Activated CD4-positive, CD25-positive, alpha-beta regulatory T cell (primary cell): ENCODE data around the gene PITPNM1.
A peak's percentile ranks its signal among the peaks of the same experiment; 100 is the strongest.
"Not testable (repeated sequence)": the region's sequence is repeated elsewhere in the genome, so short reads cannot be mapped to it uniquely, and the experiment has no call there.

ENCODE experiments used
- DNase-seq, 4 experiments: peaks; one replicate each; lab custom pipeline; 2025; lab: John Stamatoyannopoulos, UW

Gene PITPNM1

DNA sequence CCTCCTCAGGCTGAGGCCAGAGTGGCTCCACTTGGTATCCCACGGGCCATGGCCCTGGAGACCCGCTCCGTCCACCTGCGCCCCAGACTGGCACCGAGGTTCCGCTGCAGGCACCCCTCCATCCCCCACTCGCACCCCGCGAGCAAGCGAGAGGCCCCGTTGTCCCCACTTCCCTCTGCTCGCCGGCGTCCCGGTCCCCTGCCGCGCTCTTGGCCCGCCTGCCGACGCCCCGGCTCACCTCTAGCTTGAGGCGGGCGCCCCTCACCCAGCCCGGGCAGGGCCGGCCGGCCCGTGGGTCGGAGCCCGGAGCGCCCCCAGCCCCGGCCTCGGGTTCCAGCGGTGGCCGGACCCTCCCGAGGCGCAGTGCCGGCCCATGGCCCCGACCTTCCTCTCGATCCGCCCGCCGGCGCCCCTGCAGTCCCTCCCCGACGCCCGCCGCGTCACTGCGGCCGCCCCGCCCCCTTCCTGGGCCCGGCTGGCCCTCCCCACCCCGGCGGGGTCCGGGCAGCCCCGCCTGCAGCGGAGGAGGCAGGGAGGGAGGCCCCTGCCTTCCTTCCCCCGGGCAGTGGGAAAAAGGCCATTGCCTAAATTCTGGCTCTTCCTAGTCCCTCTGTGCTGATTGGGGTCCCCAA is at the start of gene PITPNM1:
PITPNM1 (minus strand) TSS at position 414 of the 632 bp plus-strand sequence. CDS start 1,183 bp downstream, outside the sequence.
- peak; percentile 35 to 60 (median 50) for DNase-seq

GRCh38 chr11:67551697-67552096 is 46.5 kb upstream of the PITPNM1 start:
- DNase-seq = not testable (repeated sequence)

- DNase-seq = no peak
Measured at GRCh38 chr11:67551127-67551526, 46.0 kb upstream of the PITPNM1 start.

- DNase-seq = no peak
Measured at GRCh38 chr11:67548555-67549110, 43.5 kb upstream of the PITPNM1 start.

- not testable (repeated sequence) for DNase-seq
Measured at GRCh38 chr11:67548112-67548511, 42.9 kb upstream of the PITPNM1 start.

DNA sequence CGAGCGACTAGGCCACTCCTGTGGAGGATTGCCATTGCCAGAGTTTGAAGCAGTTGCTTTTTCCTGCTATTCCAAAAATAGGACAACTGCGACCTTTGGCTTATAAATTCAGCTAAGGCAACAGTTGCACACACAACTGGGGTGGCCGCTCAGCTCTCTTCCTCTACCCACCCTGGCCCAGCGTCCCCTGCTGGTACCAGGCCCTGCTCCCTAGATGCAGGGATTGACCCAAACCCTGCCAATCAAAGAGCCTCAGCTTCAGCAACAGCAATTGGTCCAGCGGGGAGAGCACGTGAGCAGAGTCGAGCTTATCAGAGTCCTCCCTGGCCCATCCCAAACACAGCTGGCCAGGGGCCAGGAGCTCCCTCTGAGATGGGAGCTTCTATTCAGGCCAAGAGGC is 40.1 kb upstream of the PITPNM1 start:
- no peak for DNase-seq

DNA sequence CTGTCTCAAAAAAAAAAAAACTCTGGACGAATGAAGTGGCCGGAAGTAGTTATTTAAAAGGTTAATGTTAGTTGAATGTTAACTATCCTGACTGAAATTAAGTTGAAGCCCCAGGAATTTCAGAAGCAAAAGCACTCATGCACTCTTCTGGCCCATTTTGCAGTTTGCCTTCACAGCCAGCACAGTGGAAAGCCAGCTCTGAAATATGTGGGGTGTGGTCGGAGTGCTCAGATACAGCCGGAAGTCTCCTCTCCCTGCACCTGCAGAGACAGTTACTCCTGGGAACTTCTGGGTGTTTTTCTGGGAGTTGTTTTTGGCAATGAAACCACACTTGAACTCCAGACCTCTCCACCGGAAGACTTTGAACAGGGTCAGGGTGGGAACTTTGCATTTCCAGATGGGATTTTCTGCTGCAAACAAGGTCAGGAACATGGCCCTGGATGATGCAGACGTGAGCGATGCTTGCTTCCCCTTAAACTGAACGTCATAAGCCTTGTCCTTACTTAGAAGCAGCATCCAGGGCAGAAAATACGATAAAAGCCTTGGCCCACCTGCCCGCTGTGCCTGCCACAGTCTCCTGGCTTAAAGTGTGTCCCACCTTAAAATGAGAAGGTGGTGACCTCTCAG is 39.6 kb upstream of the PITPNM1 start:
- no peak for DNase-seq

GRCh38 chr11:67543585-67543984 is 38.4 kb upstream of the PITPNM1 start:
- DNase-seq = no peak

GRCh38 chr11:67542971-67543370 is 37.8 kb upstream of the PITPNM1 start:
- no peak for DNase-seq

DNA sequence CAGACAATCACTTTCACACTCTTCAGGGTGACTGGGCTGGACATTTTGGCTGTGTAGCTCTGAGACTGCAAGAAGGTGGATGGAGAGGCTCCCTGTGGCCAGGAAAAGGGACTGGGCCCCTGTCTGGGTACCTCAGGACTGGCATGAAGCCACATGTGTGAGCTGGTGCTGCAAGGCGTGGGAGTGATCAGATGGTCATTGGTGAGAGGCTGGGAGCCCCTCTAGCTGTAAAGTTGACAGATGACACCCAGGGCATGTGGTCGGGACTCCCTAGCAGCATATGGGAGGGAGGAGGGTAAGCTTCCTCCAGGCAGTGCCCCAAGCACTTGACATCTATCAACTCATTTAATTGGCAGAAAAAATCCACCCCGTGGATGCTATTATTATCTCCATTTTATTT is 37.0 kb upstream of the PITPNM1 start:
- DNase-seq = no peak

DNA sequence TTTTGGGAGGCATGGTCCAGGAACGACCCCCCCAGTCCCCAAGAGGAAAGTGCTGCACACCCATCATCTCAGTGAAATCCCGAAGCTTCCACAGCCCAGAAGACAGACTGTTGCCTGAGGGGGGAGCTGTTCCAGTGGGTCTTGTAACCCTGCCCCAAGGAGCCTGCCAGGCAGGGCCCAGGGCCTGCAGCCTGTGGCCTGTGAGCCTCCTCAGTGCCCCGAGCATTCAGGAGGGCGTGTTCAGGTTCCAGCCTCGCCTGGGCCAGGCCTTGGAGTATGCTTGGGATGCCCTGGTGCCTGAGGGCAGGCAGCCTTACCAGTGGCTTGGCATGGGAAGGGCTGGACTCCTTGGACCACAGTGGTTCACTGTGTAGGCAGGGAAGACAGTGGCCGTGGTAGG is 36.0 kb upstream of the PITPNM1 start:
- DNase-seq = no peak

DNA sequence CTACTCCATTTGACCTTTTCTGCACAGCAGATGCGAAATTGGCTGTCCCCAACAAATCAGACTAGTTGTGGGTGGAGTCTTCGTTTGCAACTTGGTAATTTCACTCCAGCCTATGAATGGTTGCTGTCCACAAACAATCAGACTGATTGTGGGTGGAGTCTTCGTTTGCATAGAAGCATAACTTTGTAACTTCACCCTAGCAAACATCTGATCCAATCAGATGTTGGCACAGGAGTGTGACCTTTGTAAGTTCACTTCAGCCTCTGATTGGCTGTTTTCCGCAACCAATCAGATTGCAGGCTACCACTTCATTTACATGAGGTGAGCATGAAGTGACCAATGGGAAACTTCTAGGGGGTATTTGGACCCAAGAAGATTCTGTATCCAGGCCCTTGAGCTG is 34.4 kb upstream of the PITPNM1 start:
- DNase-seq = no peak

GRCh38 chr11:67538823-67539505 is 33.8 kb upstream of the PITPNM1 start:
- DNase-seq = no peak

- DNase-seq = no peak
Measured at GRCh38 chr11:67538306-67538705, 33.1 kb upstream of the PITPNM1 start.

DNA sequence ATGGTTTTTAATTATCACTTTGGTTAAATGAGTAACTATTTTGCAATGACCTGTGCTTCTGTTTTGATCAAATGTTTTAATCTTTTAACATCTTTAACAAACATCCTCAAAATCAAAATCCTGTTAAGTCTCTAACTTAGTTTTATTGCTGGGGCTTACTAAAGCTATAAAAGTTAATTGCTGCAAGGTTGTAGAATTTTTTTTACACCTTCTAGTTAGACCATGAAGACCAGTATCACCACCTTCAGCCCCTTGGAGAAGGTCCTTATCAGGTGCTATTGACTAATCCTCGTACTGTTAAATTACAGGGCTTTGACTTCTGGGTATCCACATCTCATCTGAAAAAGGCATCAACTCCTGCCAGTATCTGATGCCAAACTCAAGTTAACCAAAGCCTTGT is 30.4 kb upstream of the PITPNM1 start:
- DNase-seq = no peak

DNA sequence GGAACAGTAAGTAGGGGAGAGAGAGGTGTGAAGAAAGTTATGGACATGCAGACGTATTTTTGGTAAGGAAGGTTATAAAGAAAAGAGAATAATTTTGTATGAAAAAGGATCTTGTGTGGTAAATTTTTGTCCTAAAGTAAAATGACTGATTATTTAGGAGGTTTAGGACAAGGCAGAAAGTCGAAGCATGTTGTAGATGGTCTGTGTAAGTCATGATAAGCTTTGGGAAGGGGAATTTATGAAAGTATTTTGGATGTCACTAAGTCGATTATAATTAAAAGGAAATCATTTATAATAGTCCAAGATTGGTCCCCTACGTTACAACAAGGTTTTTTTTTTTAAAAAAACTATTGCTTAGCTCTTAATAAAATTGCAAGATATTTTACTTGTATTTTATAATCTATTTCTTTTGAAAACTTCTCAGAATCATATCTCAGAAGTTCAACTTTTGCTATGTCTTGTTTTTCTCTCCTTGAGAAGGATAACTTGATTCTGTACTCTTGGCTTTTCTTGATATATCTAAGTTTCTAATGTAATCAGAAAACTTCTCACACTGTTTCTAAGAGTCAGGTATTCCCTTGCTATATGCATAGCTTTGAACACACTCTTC is 29.0 kb upstream of the PITPNM1 start:
- no peak for DNase-seq

GRCh38 chr11:67532889-67533288 is 27.7 kb upstream of the PITPNM1 start:
- no peak for DNase-seq

- DNase-seq = no peak
Measured at GRCh38 chr11:67530282-67530592, 25.1 kb upstream of the PITPNM1 start.

DNA sequence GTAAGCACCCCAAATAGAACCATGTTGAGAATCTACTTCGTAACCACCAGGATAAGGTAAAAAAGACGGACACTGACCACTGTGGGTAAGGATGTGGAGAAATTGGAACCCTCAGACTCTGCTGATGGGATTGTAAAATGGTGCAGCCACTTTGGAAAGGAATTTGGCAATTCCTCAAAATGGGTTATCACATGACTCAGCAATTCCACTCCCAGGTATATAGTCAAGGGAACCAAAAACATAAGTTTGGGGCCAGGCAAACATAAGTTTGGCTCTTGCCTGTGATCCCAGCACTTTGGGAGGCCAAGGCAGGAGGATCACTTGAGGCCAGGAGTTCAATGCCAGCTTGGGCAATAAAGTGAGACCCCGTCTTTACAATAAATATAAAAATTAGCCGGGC is 23.2 kb upstream of the PITPNM1 start:
- DNase-seq = no peak

DNA sequence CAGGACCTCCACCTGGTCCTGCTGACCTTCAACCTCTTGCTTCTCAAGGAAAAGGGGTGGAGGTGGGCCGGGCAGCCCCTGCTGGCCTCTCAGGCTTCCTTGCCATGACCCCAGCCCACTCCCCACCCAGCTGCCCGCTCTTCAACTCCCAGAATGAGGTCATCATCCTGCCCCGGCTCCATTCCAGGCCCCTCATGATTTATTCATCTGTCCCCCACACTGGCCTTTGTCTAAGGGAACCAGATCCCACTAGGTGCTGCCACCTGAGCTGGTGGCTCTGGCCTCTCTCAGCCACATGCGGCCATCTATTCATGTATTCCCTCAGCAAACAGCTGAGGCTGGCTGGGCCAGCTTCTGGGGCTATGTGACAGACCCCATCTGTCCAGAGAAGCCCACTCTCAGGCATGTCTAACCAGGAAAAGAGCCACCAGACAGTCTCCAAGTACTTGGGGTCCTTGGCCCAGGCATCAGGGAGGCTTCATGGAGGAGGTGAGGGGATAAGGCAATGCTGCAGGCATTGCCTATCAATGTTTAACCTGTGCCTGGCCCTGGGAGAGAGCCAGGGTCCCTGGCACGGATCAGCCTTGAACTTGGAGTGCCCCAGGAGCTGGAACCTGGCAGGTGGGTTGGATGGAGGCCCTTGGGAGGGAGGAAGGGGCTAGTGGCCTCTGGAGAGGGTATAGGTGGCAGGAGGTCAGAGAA is 20.3 kb upstream of the PITPNM1 start:
- no peak for DNase-seq

DNA sequence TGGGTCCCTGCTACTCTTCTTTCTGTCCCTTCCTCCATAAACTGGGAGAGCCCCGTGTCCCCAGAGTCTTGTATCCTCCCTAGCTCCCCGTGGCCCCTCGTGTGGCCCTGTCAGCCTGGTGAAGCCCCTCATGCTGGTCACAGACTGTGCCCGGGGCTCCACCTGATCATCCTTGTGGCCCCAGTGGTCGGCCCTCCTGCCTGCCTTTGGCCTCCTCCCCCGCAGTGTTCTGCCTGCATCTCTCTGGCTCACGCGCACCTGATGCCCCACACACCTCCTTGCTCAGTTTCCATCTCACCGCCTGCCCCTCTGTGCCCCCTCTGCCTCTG is 19.3 kb upstream of the PITPNM1 start:
- no peak for DNase-seq
